ENCODE results near the gene ARID4A. TPM values are rescaled to one million over a fixed set of nuclear protein-coding genes. Genes with fewer than 3 reads are reported as not detected.

ARID4A gene
- total and polyA plus RNA-seq, 2 donors (not counting 3 experiments of a cell fraction or from before 2014, with no cell fraction given) = 3.7 to 20.0 TPM

DNA sequence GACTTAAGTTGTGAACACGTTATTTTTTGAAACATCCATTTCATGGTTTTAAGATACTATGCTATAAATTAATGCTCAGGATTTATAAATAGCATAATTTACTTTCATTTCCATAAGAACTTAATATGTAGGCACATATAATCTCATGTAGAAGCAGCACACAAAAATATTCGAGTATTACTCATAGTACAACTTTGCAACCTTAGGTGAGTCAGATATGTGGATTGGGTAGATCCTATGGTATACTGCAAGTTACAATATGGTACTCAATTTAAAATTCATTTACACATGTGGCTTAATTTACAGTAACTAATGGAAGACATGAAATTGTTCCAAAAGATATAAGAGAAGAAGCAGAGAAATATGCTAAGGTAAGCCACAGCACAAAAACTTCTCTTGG, 27.7 kb upstream of the ARID4A start:
- intact Hi-C loops (cut with micrococcal nuclease) = no loop called here
- H3K9ac ChIP-seq (replicated peaks; ENCODE audit: extremely low read depth, insufficient read depth, low read length) = no peak overlapping the region
- POLR2A ChIA-PET = no interaction called here
- H2AFZ ChIP-seq (ENCODE audit: low read depth, low read length) = no peak overlapping the region
- H3K4me2 ChIP-seq (ENCODE audit: insufficient read depth, low read length) = no peak overlapping the region
- no peaks in the 10 kb centered on the region for H3K9me1 ChIP-seq (replicated peaks; ENCODE audit: control insufficient read depth, extremely low read depth, insufficient read depth, low read length)
- H3K27me3 ChIP-seq (ENCODE audit: control insufficient read depth in 2 of 2, insufficient read depth in 2 of 2, low read length in 2 of 2) = no peaks in the 10 kb centered on the region
- peaks cover 6% of the 10 kb centered on the region for H3K4me1 ChIP-seq (ENCODE audit: control insufficient read depth, extremely low read depth, insufficient read depth, low read length)
- H3K79me2 ChIP-seq (ENCODE audit: control insufficient read depth, insufficient read depth, low read length) = peaks cover 25% of the 10 kb centered on the region
- DNase-seq (ENCODE audit: low read depth, low spot score) (no peak), FAIRE-seq (no peak)
- H3K9me3 ChIP-seq (replicated peaks; ENCODE audit: control insufficient read depth, insufficient read depth, low read length) = no peaks in the 10 kb centered on the region
- BruUV-seq (replicated peaks) = no TSS peak
- dilution Hi-C loops (cut with MboI; ENCODE audit: extremely low pct_ligation_motif_present, low sequenced_read_pairs) = no loop called here
- CTCF ChIA-PET = no interaction called here
- peaks cover 13 to 29% of the 10 kb centered on the region in 2 experiments for H3K36me3 ChIP-seq (ENCODE audit: control insufficient read depth in 2 of 2, extremely low read depth in 1 of 2, insufficient read depth in 2 of 2, low read length in 2 of 2)
- no peak overlapping the region for H3K27ac ChIP-seq (ENCODE audit: insufficient read depth, low read depth, low read length)
- no peak overlapping the region for H3K4me3 ChIP-seq (replicated peaks in 1 of 3; ENCODE audit: insufficient read depth in 1 of 3, low read depth in 1 of 3, low read length in 3 of 3)
- peaks cover 3% of the 10 kb centered on the region for H4K20me1 ChIP-seq (replicated peaks; ENCODE audit: control insufficient read depth, extremely low read depth, insufficient read depth, low read length)
- TF ChIP-seq MYC (IDR thresholded peaks at IDR 0.05; ENCODE audit: low read depth, low read length) (no peak), JUN (IDR thresholded peaks at IDR 0.05; ENCODE audit: borderline replicate concordance, insufficient read depth, insufficient read length, low read depth) (no peak), EZH2 (IDR thresholded peaks at IDR 0.05; ENCODE audit: borderline replicate concordance, low read depth, low read length, severe bottlenecking) (no peak), FOS (IDR thresholded peaks at IDR 0.05; ENCODE audit: borderline replicate concordance, insufficient read depth, low read length) (no peak), POLR2A (IDR thresholded peaks at IDR 0.05; ENCODE audit: low read depth, low read length) (no peak), GATA2 (IDR thresholded peaks at IDR 0.05; ENCODE audit: insufficient read depth, insufficient read length, low read depth, low read length) (no peak), POLR2AphosphoS5 (IDR thresholded peaks at IDR 0.05; ENCODE audit: insufficient read depth, low read depth, low read length) (no peak)
- TF ChIP-seq, protein P1, sequence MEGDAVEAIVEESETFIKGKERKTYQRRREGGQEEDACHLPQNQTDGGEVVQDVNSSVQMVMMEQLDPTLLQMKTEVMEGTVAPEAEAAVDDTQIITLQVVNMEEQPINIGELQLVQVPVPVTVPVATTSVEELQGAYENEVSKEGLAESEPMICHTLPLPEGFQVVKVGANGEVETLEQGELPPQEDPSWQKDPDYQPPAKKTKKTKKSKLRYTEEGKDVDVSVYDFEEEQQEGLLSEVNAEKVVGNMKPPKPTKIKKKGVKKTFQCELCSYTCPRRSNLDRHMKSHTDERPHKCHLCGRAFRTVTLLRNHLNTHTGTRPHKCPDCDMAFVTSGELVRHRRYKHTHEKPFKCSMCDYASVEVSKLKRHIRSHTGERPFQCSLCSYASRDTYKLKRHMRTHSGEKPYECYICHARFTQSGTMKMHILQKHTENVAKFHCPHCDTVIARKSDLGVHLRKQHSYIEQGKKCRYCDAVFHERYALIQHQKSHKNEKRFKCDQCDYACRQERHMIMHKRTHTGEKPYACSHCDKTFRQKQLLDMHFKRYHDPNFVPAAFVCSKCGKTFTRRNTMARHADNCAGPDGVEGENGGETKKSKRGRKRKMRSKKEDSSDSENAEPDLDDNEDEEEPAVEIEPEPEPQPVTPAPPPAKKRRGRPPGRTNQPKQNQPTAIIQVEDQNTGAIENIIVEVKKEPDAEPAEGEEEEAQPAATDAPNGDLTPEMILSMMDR (IDR thresholded peaks at IDR 0.05; ENCODE audit: extremely low read depth in 1 of 2, insufficient read depth in 1 of 2, low read depth in 1 of 2, low read length in 2 of 2) = no peak
- TF ChIP-seq, protein P2, sequence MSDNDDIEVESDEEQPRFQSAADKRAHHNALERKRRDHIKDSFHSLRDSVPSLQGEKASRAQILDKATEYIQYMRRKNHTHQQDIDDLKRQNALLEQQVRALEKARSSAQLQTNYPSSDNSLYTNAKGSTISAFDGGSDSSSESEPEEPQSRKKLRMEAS (IDR thresholded peaks at IDR 0.05; ENCODE audit: insufficient read depth, insufficient read length) = no peak

Measured in endothelial cell of umbilical vein (primary cell).